ENCODE measurements around the gene ASCL5.

DNA sequence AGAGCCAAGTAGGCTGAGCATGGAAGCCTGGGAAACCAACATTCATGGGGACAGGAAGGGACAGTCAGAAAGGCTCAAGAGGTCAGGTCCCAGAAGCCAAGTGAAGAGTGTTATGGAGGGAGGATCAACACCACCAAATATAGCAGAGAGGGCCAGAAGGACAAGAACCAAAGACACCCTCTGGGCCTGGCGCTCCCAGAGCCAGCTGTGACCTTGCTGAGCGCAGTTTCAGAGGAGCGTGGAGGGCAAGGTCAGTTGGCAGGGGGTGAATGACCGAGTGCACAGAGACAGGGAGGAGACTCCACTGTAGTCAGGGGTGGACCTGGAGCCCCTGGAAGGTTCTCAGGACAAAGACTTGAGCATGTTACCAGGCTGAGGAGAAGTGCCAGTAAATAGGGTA is 4.4 kb upstream of the ASCL5 start:
- TF ChIP-seq POLR2A (IDR thresholded peaks at IDR 0.05) (no peak), CTCF (IDR thresholded peaks at IDR 0.05) (no peak)
